ENCODE results near the gene WRAP53. TPM values are rescaled to one million over a fixed set of nuclear protein-coding genes. Genes with fewer than 3 reads are reported as not detected.

Gene WRAP53
- total and polyA plus RNA-seq, 2 experiments from 2014 or later: 7.8 to 12.0 TPM

GRCh38 chr17:7654832-7655540 lies 33.3 kb upstream of the WRAP53 start:
- TF ChIP-seq EZH2 (IDR thresholded peaks at IDR 0.05; ENCODE audit: borderline replicate concordance) (no peak), EZH2phosphoT487 (IDR thresholded peaks at IDR 0.05; ENCODE audit: low read depth, severe bottlenecking, unreplicated experiment) (no peak), CTCF (IDR thresholded peaks at IDR 0.05; ENCODE audit: poor library complexity) (no peak)
- H3K27me3 ChIP-seq: peaks cover 27% of the 10 kb centered on the region

GRCh38 chr17:7655541-7655840 lies 32.8 kb upstream of the WRAP53 start:
- no peak for DNase-seq (ENCODE audit: low spot score)
- peaks cover 26% of the 10 kb centered on the region for H3K27me3 ChIP-seq
- no peaks in the 10 kb centered on the region for H3K79me2 ChIP-seq
- no peak overlapping the region for H3K4me3 ChIP-seq
- no peaks in the 10 kb centered on the region for H3K9me3 ChIP-seq (ENCODE audit: low read depth)
- H3K4me2 ChIP-seq: no peak overlapping the region
- TF ChIP-seq EZH2 (IDR thresholded peaks at IDR 0.05; ENCODE audit: borderline replicate concordance) (no peak), CTCF (IDR thresholded peaks at IDR 0.05; ENCODE audit: poor library complexity) (no peak), EZH2phosphoT487 (IDR thresholded peaks at IDR 0.05; ENCODE audit: low read depth, severe bottlenecking, unreplicated experiment) (no peak)
- H2AFZ ChIP-seq: no peak overlapping the region
- no peaks in the 10 kb centered on the region for H3K36me3 ChIP-seq (replicated peaks; ENCODE audit: insufficient read depth, low read depth)
- H3K4me1 ChIP-seq (ENCODE audit: insufficient read depth): peaks cover 5% of the 10 kb centered on the region
- no peak overlapping the region for H3K27ac ChIP-seq
- WGBS (ENCODE audit: low lambda C conversion rate, missing lambda C conversion rate): 95% methylated on average over 16 of the region's 17 CpGs
- H3K9me2 ChIP-seq (replicated peaks; ENCODE audit: insufficient read depth): no peaks in the 10 kb centered on the region
- H4K20me1 ChIP-seq (ENCODE audit: insufficient read depth, poor library complexity, severe bottlenecking): no peaks in the 10 kb centered on the region

More at GRCh38 chr17:7654832-7655540, 33.3 kb upstream of the WRAP53 start:
- WGBS (ENCODE audit: low lambda C conversion rate, missing lambda C conversion rate): 88% methylated on average over 12 of the region's 16 CpGs
- H3K4me1 ChIP-seq (ENCODE audit: insufficient read depth): peaks cover 5% of the 10 kb centered on the region
- no peak overlapping the region for H3K27ac ChIP-seq
- no peaks in the 10 kb centered on the region for H3K9me2 ChIP-seq (replicated peaks; ENCODE audit: insufficient read depth)
- no peaks in the 10 kb centered on the region for H3K79me2 ChIP-seq
- no peak overlapping the region for H2AFZ ChIP-seq
- no peaks in the 10 kb centered on the region for H3K36me3 ChIP-seq (replicated peaks; ENCODE audit: insufficient read depth, low read depth)
- H4K20me1 ChIP-seq (ENCODE audit: insufficient read depth, poor library complexity, severe bottlenecking): no peaks in the 10 kb centered on the region
- no peaks in the 10 kb centered on the region for H3K9me3 ChIP-seq (ENCODE audit: low read depth)
- no peak overlapping the region for H3K4me2 ChIP-seq
- H3K4me3 ChIP-seq: no peak overlapping the region
- DNase-seq (ENCODE audit: low spot score): no peak

GRCh38 chr17:7656958-7657609 lies 31.2 kb upstream of the WRAP53 start:
- Histone ChIP-seq H3K9me2 (replicated peaks; ENCODE audit: insufficient read depth) (no peaks in the 10 kb centered on the region), H3K4me1 (ENCODE audit: insufficient read depth) (no peaks in the 10 kb centered on the region), H3K79me2 (no peaks in the 10 kb centered on the region), H3K4me2 (no peak overlapping the region), H2AFZ (no peak overlapping the region), H3K36me3 (replicated peaks; ENCODE audit: insufficient read depth, low read depth) (no peaks in the 10 kb centered on the region), H3K27ac (no peak overlapping the region), H4K20me1 (ENCODE audit: insufficient read depth, poor library complexity, severe bottlenecking) (no peaks in the 10 kb centered on the region), H3K9me3 (ENCODE audit: low read depth) (no peaks in the 10 kb centered on the region), H3K4me3 (no peak overlapping the region), H3K27me3 (peaks cover 14% of the 10 kb centered on the region)
- no peak for DNase-seq (ENCODE audit: low spot score)
- WGBS (ENCODE audit: low lambda C conversion rate, missing lambda C conversion rate): 27% methylated on average over 10 of the region's 10 CpGs
- TF ChIP-seq CTCF (IDR thresholded peaks at IDR 0.05; ENCODE audit: poor library complexity): no peak
- no peak for TF ChIP-seq EZH2phosphoT487 (IDR thresholded peaks at IDR 0.05; ENCODE audit: low read depth, severe bottlenecking, unreplicated experiment)
- TF ChIP-seq EZH2 (IDR thresholded peaks at IDR 0.05; ENCODE audit: borderline replicate concordance): no peak

All from hepatocyte (in vitro differentiated cells).